ENCODE data around the gene GOLPH3. TPM values are rescaled to one million over a fixed set of nuclear protein-coding genes. Genes with fewer than 3 reads are reported as not detected.

GOLPH3 gene
- total and polyA plus RNA-seq, 2 experiments from 2014 or later = 68.5 to 96.1 TPM

GRCh38 chr5:32088214-32088613, 85.9 kb downstream of the GOLPH3 start:
- no peak for DNase-seq (ENCODE audit: low spot score)
- H3K27ac Mint-ChIP-seq = no peak overlapping the region
- no peak for ATAC-seq

More at GRCh38 chr5:32088214-32088613, 85.9 kb downstream of the GOLPH3 start:
- H3K4me1 ChIP-seq (ENCODE audit: insufficient read depth) = no peaks in the 10 kb centered on the region
- H3K9me2 ChIP-seq (ENCODE audit: insufficient read depth) = no peaks in the 10 kb centered on the region
- Mint-ChIP-seq H3K4me1 (peaks cover 4% of the 10 kb centered on the region; the same call in 1 of the 3 replicates), H3K36me3 (ENCODE audit: low read depth) (peaks cover 7% of the 10 kb centered on the region; the same call in 1 of the 3 replicates), H3K4me3 (no peak overlapping the region), H3K9me3 (no peaks in the 10 kb centered on the region), H3K27me3 (ENCODE audit: insufficient read depth, low read depth, poor library complexity) (peaks cover 6% of the 10 kb centered on the region)
- no peaks in the 10 kb centered on the region for H3K27me3 ChIP-seq (ENCODE audit: insufficient read depth)
- H3K4me2 ChIP-seq = no peak overlapping the region
- no peaks in the 10 kb centered on the region for H3K36me3 ChIP-seq (ENCODE audit: insufficient read depth)
- H3K4me3 ChIP-seq = no peak overlapping the region
- no peak overlapping the region for H3K27ac ChIP-seq (ENCODE audit: low read depth)
- no peak overlapping the region for H2AFZ ChIP-seq
- no peaks in the 10 kb centered on the region for H3K79me2 ChIP-seq (replicated peaks; ENCODE audit: insufficient read depth)
- no peak for TF ChIP-seq EZH2phosphoT487 (IDR thresholded peaks at IDR 0.05; ENCODE audit: unreplicated experiment)
- no peak for TF ChIP-seq EZH2 (IDR thresholded peaks at IDR 0.05; ENCODE audit: low read depth, unreplicated experiment)
- no peak for TF ChIP-seq CREB1 (CRISPR knock-in tag; IDR thresholded peaks at IDR 0.05; ENCODE audit: low read depth)
- no peak for TF ChIP-seq ZNF462 (CRISPR knock-in tag; IDR thresholded peaks at IDR 0.05)
- no peak for TF ChIP-seq STAT1 (IDR thresholded peaks at IDR 0.05; ENCODE audit: unreplicated experiment)
- no peak for TF ChIP-seq NANOG (IDR thresholded peaks at IDR 0.05; ENCODE audit: borderline replicate concordance)
- no peak for TF ChIP-seq ZNF114 (CRISPR knock-in tag; IDR thresholded peaks at IDR 0.05)
- TF ChIP-seq, protein P1, sequence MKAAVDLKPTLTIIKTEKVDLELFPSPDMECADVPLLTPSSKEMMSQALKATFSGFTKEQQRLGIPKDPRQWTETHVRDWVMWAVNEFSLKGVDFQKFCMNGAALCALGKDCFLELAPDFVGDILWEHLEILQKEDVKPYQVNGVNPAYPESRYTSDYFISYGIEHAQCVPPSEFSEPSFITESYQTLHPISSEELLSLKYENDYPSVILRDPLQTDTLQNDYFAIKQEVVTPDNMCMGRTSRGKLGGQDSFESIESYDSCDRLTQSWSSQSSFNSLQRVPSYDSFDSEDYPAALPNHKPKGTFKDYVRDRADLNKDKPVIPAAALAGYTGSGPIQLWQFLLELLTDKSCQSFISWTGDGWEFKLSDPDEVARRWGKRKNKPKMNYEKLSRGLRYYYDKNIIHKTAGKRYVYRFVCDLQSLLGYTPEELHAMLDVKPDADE (IDR thresholded peaks at IDR 0.05) = no peak
- TF ChIP-seq JUNB (IDR thresholded peaks at IDR 0.05; ENCODE audit: unreplicated experiment) = no peak
- TF ChIP-seq, protein P2, sequence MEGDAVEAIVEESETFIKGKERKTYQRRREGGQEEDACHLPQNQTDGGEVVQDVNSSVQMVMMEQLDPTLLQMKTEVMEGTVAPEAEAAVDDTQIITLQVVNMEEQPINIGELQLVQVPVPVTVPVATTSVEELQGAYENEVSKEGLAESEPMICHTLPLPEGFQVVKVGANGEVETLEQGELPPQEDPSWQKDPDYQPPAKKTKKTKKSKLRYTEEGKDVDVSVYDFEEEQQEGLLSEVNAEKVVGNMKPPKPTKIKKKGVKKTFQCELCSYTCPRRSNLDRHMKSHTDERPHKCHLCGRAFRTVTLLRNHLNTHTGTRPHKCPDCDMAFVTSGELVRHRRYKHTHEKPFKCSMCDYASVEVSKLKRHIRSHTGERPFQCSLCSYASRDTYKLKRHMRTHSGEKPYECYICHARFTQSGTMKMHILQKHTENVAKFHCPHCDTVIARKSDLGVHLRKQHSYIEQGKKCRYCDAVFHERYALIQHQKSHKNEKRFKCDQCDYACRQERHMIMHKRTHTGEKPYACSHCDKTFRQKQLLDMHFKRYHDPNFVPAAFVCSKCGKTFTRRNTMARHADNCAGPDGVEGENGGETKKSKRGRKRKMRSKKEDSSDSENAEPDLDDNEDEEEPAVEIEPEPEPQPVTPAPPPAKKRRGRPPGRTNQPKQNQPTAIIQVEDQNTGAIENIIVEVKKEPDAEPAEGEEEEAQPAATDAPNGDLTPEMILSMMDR (conservative IDR thresholded peaks at IDR 0.05; ENCODE audit: low read depth in 2 of 2) = no peak
- TF ChIP-seq POLR2AphosphoS5 (IDR thresholded peaks at IDR 0.05; ENCODE audit: low read depth) = no peak
- no peak for TF ChIP-seq ZNF331 (CRISPR knock-in tag; IDR thresholded peaks at IDR 0.05; ENCODE audit: low read depth)
- no peak for TF ChIP-seq REST (IDR thresholded peaks at IDR 0.05; ENCODE audit: unreplicated experiment)
- H3F3A ChIP-seq (replicated peaks; ENCODE audit: low read depth) = no peaks in the 10 kb centered on the region
- H4K20me1 ChIP-seq (replicated peaks; ENCODE audit: insufficient read depth) = no peaks in the 10 kb centered on the region

Data from GM23338 (cell line).